GM23338 (cell line): ENCODE data around the gene ETFRF1. TPM values are rescaled to one million over a fixed set of nuclear protein-coding genes. Genes with fewer than 3 reads are reported as not detected.

Experiments used
- ATAC-seq: fragments of 200-7000 bp; cut with Tn5 transposase; 3 replicates; pipeline ENCODE4 v1.9.1; 2020
- DNase-seq: peaks from one replicate; pipeline ENCODE4 v3.0.0-alpha.2; 2015; ENCODE audit warnings: low spot score
- H2AFZ ChIP-seq: fragments of 200-600 bp; sonication (generic); 2 replicates; pipeline ENCODE4 v1.8.0; 2016; ENCODE audit warnings: antibody characterized with exemption, mild to moderate bottlenecking, moderate library complexity
- H3F3A ChIP-seq: fragments of 200-600 bp; sonication (generic); replicated peaks from 2 replicates; pipeline ENCODE4 v1.8.0; 2017; ENCODE audit warnings: antibody characterized with exemption, mixed run types, low read depth
- H3K27ac ChIP-seq: fragments of 200-600 bp; sonication (generic); 2 replicates; pipeline ENCODE4 v1.6.1; 2016; ENCODE audit warnings: low read depth
- H3K27me3 ChIP-seq: fragments of 200-600 bp; sonication (generic); 2 replicates; pipeline ENCODE4 v1.8.0; 2016; ENCODE audit warnings: mild to moderate bottlenecking, mixed run types, moderate library complexity; ENCODE audit not compliant: insufficient read depth
- H3K36me3 ChIP-seq: fragments of 200-600 bp; sonication (generic); 2 replicates; pipeline ENCODE4 v1.8.0; 2016; ENCODE audit warnings: mild to moderate bottlenecking; ENCODE audit not compliant: insufficient read depth
- H3K4me1 ChIP-seq: fragments of 200-600 bp; sonication (generic); 2 replicates; pipeline ENCODE4 v1.8.0; 2016; ENCODE audit warnings: mild to moderate bottlenecking, moderate library complexity; ENCODE audit not compliant: insufficient read depth
- H3K4me2 ChIP-seq: fragments of 200-600 bp; sonication (generic); 2 replicates; pipeline ENCODE4 v1.7.1; 2017; ENCODE audit warnings: mixed run types
- H3K4me3 ChIP-seq: fragments of 200-600 bp; sonication (generic); 2 replicates; pipeline ENCODE4 v1.6.1; 2016; ENCODE audit warnings: mixed run types
- H3K79me2 ChIP-seq: fragments of 200-600 bp; sonication (generic); replicated peaks from 2 replicates; pipeline ENCODE4 v1.8.0; 2017; ENCODE audit warnings: mild to moderate bottlenecking; ENCODE audit not compliant: insufficient read depth
- H3K9me2 ChIP-seq: fragments of 200-600 bp; sonication (generic); 2 replicates; pipeline ENCODE4 v1.8.0; 2017; ENCODE audit not compliant: insufficient read depth
- H4K20me1 ChIP-seq: fragments of 200-600 bp; sonication (generic); replicated peaks from 2 replicates; pipeline ENCODE4 v1.8.0; 2017; ENCODE audit warnings: mild to moderate bottlenecking; ENCODE audit not compliant: insufficient read depth
- H3K27ac Mint-ChIP-seq: 2 replicates; pipeline ENCODE4 v1.8.0; 2020; ENCODE audit warnings: inconsistent platforms, mild to moderate bottlenecking, moderate library complexity, mixed read lengths
- H3K27me3 Mint-ChIP-seq: 3 replicates; pipeline ENCODE4 v1.8.0; 2022; ENCODE audit warnings: low read depth, mild to moderate bottlenecking, moderate library complexity, mixed read lengths, inconsistent platforms; ENCODE audit not compliant: insufficient read depth, poor library complexity
- H3K36me3 Mint-ChIP-seq: 3 replicates; pipeline ENCODE4 v1.8.0; 2021; ENCODE audit warnings: low read depth, mild to moderate bottlenecking, inconsistent platforms, moderate library complexity, mixed read lengths
- H3K4me1 Mint-ChIP-seq: 3 replicates; pipeline ENCODE4 v1.8.0; 2020; ENCODE audit warnings: mild to moderate bottlenecking, inconsistent platforms, mixed read lengths
- H3K4me3 Mint-ChIP-seq: 3 replicates; pipeline ENCODE4 v1.8.0; 2021; ENCODE audit warnings: moderate library complexity, mild to moderate bottlenecking, inconsistent platforms, mixed read lengths
- H3K9me3 Mint-ChIP-seq: 3 replicates; pipeline ENCODE4 v1.8.0; 2020; ENCODE audit warnings: moderate library complexity, mild to moderate bottlenecking, inconsistent platforms, mixed read lengths
- CREB1 ChIP-seq: fragments of 250-450 bp; sonication (Bioruptor Pico); IDR thresholded peaks from 2 replicates; pipeline ENCODE4 v1.5.0; 2020; ENCODE audit warnings: low read depth, mild to moderate bottlenecking, moderate library complexity
- ETS1 ChIP-seq: IDR thresholded peaks from 2 replicates; pipeline ENCODE4 v1.6.1; 2016; ENCODE audit warnings: antibody characterized with exemption
- EZH2phosphoT487 ChIP-seq: fragments of 200-600 bp; sonication (generic); IDR thresholded peaks from one replicate; pipeline ENCODE4 v1.8.1; 2018; ENCODE audit warnings: antibody characterized with exemption; ENCODE audit not compliant: unreplicated experiment
- JUNB ChIP-seq: IDR thresholded peaks from one replicate; pipeline ENCODE4 v1.6.1; 2016; ENCODE audit warnings: antibody characterized with exemption; ENCODE audit not compliant: unreplicated experiment
- NANOG ChIP-seq: IDR thresholded peaks from 2 replicates; pipeline ENCODE4 v1.6.1; 2016; ENCODE audit warnings: antibody characterized with exemption, borderline replicate concordance
- POLR2AphosphoS5 ChIP-seq: IDR thresholded peaks from 2 replicates; pipeline ENCODE4 v1.6.1; 2016; ENCODE audit warnings: antibody characterized with exemption, low read depth
- REST ChIP-seq: IDR thresholded peaks from one replicate; pipeline ENCODE4 v1.6.1; 2018; ENCODE audit warnings: antibody characterized with exemption; ENCODE audit not compliant: unreplicated experiment
- STAT1 ChIP-seq: IDR thresholded peaks from one replicate; pipeline ENCODE4 v1.6.1; 2016; ENCODE audit warnings: antibody characterized with exemption; ENCODE audit not compliant: unreplicated experiment
- ZNF114 ChIP-seq: fragments of 250-450 bp; sonication (Bioruptor Pico); IDR thresholded peaks from 2 replicates; pipeline ENCODE4 v1.5.0; 2020; ENCODE audit warnings: mild to moderate bottlenecking, moderate library complexity
- ZNF462 ChIP-seq: fragments of 250-450 bp; sonication (Bioruptor Pico); IDR thresholded peaks from 2 replicates; pipeline ENCODE4 v1.5.0; 2020; ENCODE audit warnings: mild to moderate bottlenecking, moderate library complexity
- polyA plus RNA-seq: library from polyadenylated mRNA; unstranded; fragments of >200 nt; fragmentation: Nextera tagmentation; extraction: Ambion mirVana; gene quantifications from 2 replicates; pipeline ENCODE4 v1.2.1, GENCODE V29; 2016
- total RNA-seq: library from RNA; depleted of rRNA; stranded (reverse); fragments of >200 nt; shearing (Covaris generic); gene quantifications from 2 replicates; pipeline ENCODE4 v1.2.3, GENCODE V29; 2014

The ETFRF1 gene
- total and polyA plus RNA-seq, 2 experiments from 2014 or later: 8.1 to 14.2 TPM

GRCh38 chr12:25151476-25151875 lies 43.6 kb upstream of the ETFRF1 start:
- H4K20me1 ChIP-seq: no peaks in the 10 kb centered on the region
- 0 out of 2 replicates have a peak overlapping the region, but pooled peaks have one; percentile 8 for H3K4me2 ChIP-seq
- Mint-ChIP-seq H3K4me3 (no peak overlapping the region), H3K36me3 (no peaks in the 10 kb centered on the region), H3K27ac (no peak overlapping the region), H3K27me3 (peaks cover 4% of the 10 kb centered on the region), H3K9me3 (no peaks in the 10 kb centered on the region), H3K4me1 (peaks cover 15% of the 10 kb centered on the region)
- no peak overlapping the region for H2AFZ ChIP-seq
- DNase-seq: peak; percentile 30
- 0 out of 2 replicates have a peak overlapping the region, but pooled peaks have one; percentile 3 for H3K27ac ChIP-seq
- peak; percentile 46; the same call in 2 of the 3 replicates for ATAC-seq
- no peaks in the 10 kb centered on the region for H3K79me2 ChIP-seq
- H3K36me3 ChIP-seq: no peaks in the 10 kb centered on the region
- H3K4me1 ChIP-seq: peaks cover 14% of the 10 kb centered on the region
- no peaks in the 10 kb centered on the region for H3K9me2 ChIP-seq
- H3F3A ChIP-seq: no peaks in the 10 kb centered on the region
- H3K27me3 ChIP-seq: no peaks in the 10 kb centered on the region
- H3K4me3 ChIP-seq: no peak overlapping the region
- TF ChIP-seq EZH2phosphoT487: no peak
- TF ChIP-seq POLR2AphosphoS5: no peak
- no peak for TF ChIP-seq STAT1
- no peak for TF ChIP-seq REST
- TF ChIP-seq ETS1: no peak
- no peak for TF ChIP-seq CREB1 (CRISPR knock-in tag)
- no peak for TF ChIP-seq NANOG
- no peak for TF ChIP-seq ZNF462 (CRISPR knock-in tag)
- no peak for TF ChIP-seq JUNB
- no peak for TF ChIP-seq ZNF114 (CRISPR knock-in tag)
